Retinal pigment epithelial cell (primary cell): ENCODE results near the gene CHST13.

Experiments used
- DNase-seq: peaks from one replicate; pipeline ENCODE4 v3.0.0-alpha.2; 2010; ENCODE audit warnings: low read depth
- H3K4me3 ChIP-seq: 2 replicates; pipeline ENCODE4 v1.5.1; 2011; ENCODE audit warnings: mild to moderate bottlenecking, low read length, control low read depth, moderate library complexity
- CTCF ChIP-seq: conservative IDR thresholded peaks from 2 replicates; pipeline ENCODE4 v1.5.1; 2011; ENCODE audit warnings: low read depth, low read length, control low read depth, inconsistent platforms

CHST13 gene

GRCh38 chr3:126570103-126570541, 46.2 kb downstream of the CHST13 start:
- TF ChIP-seq CTCF: no peak
- no peak overlapping the region for H3K4me3 ChIP-seq
- no peak for DNase-seq

GRCh38 chr3:126571078-126571477, 47.1 kb downstream of the CHST13 start:
- no peak for DNase-seq
- no peak for TF ChIP-seq CTCF
- no peak overlapping the region for H3K4me3 ChIP-seq

GRCh38 chr3:126573492-126574117, 49.6 kb downstream of the CHST13 start:
- H3K4me3 ChIP-seq: no peak overlapping the region
- DNase-seq: no peak
- no peak for TF ChIP-seq CTCF

GRCh38 chr3:126577261-126577660, 53.3 kb downstream of the CHST13 start:
- no peak overlapping the region for H3K4me3 ChIP-seq
- no peak for TF ChIP-seq CTCF
- DNase-seq: no peak

- H3K4me3 ChIP-seq: no peak overlapping the region
- no peak for TF ChIP-seq CTCF
- DNase-seq: no peak
Measured at GRCh38 chr3:126578702-126579101, 54.7 kb downstream of the CHST13 start.

GRCh38 chr3:126580746-126581145, 56.8 kb downstream of the CHST13 start:
- no peak for DNase-seq
- no peak overlapping the region for H3K4me3 ChIP-seq
- TF ChIP-seq CTCF: no peak

GRCh38 chr3:126581569-126581968, 57.6 kb downstream of the CHST13 start:
- H3K4me3 ChIP-seq: no peak overlapping the region
- DNase-seq: no peak
- no peak for TF ChIP-seq CTCF
